GM19463 (cell line): ENCODE data around the gene DENND1C.
"Not testable (repeated sequence)": the region's sequence is repeated elsewhere in the genome, so short reads cannot be mapped to it uniquely, and the experiment has no call there.

Experiments
- ATAC-seq: cut with Tn5 transposase; IDR thresholded peaks from one replicate; pipeline ENCODE4 v1.9.1; 2021; ENCODE audit warnings: mild to moderate bottlenecking, moderate library complexity; ENCODE audit not compliant: unreplicated experiment

DENND1C gene

GRCh38 chr19:6509118-6509971 lies 27.8 kb upstream of the DENND1C start:
- no peak for ATAC-seq

GRCh38 chr19:6508028-6508771 lies 26.6 kb upstream of the DENND1C start:
- ATAC-seq = not testable (repeated sequence)

- no peak for ATAC-seq
These were observed 22.0 kb upstream of the DENND1C start for GRCh38 chr19:6503407-6504201.

GRCh38 chr19:6501740-6502648 lies 20.4 kb upstream of the DENND1C start, which contains the start of gene TUBB4A:
Gene TUBB4A, minus strand, starts transcription at chr19:6502309. Its CDS starts 97 bp downstream, at chr19:6502212.
- ATAC-seq = no peak

GRCh38 chr19:6500837-6501739 lies 19.5 kb upstream of the DENND1C start:
- ATAC-seq = no peak

GRCh38 chr19:6499052-6499790 lies 17.6 kb upstream of the DENND1C start:
- no peak for ATAC-seq

GRCh38 chr19:6498294-6499036 lies 16.9 kb upstream of the DENND1C start:
- ATAC-seq = no peak

GRCh38 chr19:6495947-6496346 lies 14.4 kb upstream of the DENND1C start:
- ATAC-seq = no peak

- no peak for ATAC-seq
These were observed 12.9 kb upstream of the DENND1C start for GRCh38 chr19:6494438-6495036.

GRCh38 chr19:6491802-6492592 lies 10.4 kb upstream of the DENND1C start:
- ATAC-seq = no peak

- no peak for ATAC-seq
These were observed 8.5 kb upstream of the DENND1C start for GRCh38 chr19:6490134-6490533.

GRCh38 chr19:6489278-6490061 lies 7.9 kb upstream of the DENND1C start:
- ATAC-seq = peak; percentile 57

- no peak for ATAC-seq
These were observed 3.2 kb upstream of the DENND1C start for GRCh38 chr19:6484831-6485230.

GRCh38 chr19:6484230-6484629 lies 2.6 kb upstream of the DENND1C start:
- ATAC-seq = no peak

- no peak for ATAC-seq
These were observed 1.6 kb upstream of the DENND1C start for GRCh38 chr19:6483235-6483634.

GRCh38 chr19:6482343-6482686 lies 728 bp upstream of the DENND1C start:
- no peak for ATAC-seq
